ENCODE measurements around the gene STK32C. TPM values are rescaled to one million over a fixed set of nuclear protein-coding genes. Genes with fewer than 3 reads are reported as not detected.

STK32C gene
- total RNA-seq, 1 donor from 2014 or later = 5.9 TPM

Other genes with a start within 250 kb of the STK32C start
- 1.5 TPM for gene JAKMIP3, start 242.0 kb downstream of the STK32C start, total RNA-seq
- gene DPYSL4, start 121.0 kb downstream of the STK32C start, total RNA-seq = 55.4 TPM
- gene LRRC27, start 24.2 kb upstream of the STK32C start, total RNA-seq = 3.8 TPM
- gene PWWP2B, start 89.2 kb upstream of the STK32C start, total RNA-seq = 14.3 TPM
- 121 TPM for gene INPP5A, start 229.8 kb upstream of the STK32C start, total RNA-seq

Measured in cardiac septum (tissue), 1 donor.